ENCODE data around the gene STH. TPM values are rescaled to one million over a fixed set of nuclear protein-coding genes. Genes with fewer than 3 reads are reported as not detected.

Gene STH
- total RNA-seq, 2 experiments from 2014 or later, result not detected

DNA sequence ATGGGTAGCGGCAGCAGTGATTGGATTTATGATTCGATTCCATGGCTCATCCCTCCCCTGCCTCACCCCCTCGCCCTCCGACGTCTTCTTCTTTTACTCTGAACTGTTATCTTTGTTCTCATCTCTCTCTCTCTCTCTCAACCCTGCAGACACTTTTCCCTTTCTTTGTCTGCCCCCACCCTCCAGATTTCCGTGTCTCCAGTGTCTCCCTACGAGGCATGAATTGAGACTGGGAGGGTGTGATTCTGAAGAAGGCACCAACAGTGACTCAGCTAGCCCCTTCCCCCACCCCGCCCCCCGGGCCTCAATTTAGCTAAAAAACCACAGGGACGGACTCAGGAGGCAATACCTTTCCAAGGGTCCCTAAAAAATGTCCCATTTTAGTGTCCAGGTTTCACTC lies 47.6 kb upstream of the STH start:
- Histone ChIP-seq H3K4me3 (ENCODE audit: low read length) (no peak overlapping the region), H3K4me1 (ENCODE audit: insufficient read depth, low read length) (peaks cover 6% of the 10 kb centered on the region), H3K27me3 (ENCODE audit: control insufficient read depth in 1 of 2, insufficient read depth in 2 of 2, low read length in 2 of 2) (peaks cover 10 to 21% of the 10 kb centered on the region in 2 experiments), H3K9me3 (ENCODE audit: control insufficient read depth in 1 of 2, insufficient read depth in 1 of 2, low read length in 2 of 2) (no peaks in the 10 kb centered on the region), H3K27ac (ENCODE audit: low read depth in 1 of 2, low read length in 2 of 2) (no peak overlapping the region), H3K36me3 (ENCODE audit: insufficient read depth, low read length) (no peaks in the 10 kb centered on the region)
- no peak for DNase-seq
- no peaks in the 10 kb centered on the region for H3K9me3 Mint-ChIP-seq
- POLR2A ChIA-PET, result no interaction called here
- no peak overlapping the region for H3K4me3 Mint-ChIP-seq
- CTCF ChIA-PET, result no interaction called here
- ATAC-seq (ENCODE audit: poor library complexity), result no peak
- TF ChIP-seq, protein P1, sequence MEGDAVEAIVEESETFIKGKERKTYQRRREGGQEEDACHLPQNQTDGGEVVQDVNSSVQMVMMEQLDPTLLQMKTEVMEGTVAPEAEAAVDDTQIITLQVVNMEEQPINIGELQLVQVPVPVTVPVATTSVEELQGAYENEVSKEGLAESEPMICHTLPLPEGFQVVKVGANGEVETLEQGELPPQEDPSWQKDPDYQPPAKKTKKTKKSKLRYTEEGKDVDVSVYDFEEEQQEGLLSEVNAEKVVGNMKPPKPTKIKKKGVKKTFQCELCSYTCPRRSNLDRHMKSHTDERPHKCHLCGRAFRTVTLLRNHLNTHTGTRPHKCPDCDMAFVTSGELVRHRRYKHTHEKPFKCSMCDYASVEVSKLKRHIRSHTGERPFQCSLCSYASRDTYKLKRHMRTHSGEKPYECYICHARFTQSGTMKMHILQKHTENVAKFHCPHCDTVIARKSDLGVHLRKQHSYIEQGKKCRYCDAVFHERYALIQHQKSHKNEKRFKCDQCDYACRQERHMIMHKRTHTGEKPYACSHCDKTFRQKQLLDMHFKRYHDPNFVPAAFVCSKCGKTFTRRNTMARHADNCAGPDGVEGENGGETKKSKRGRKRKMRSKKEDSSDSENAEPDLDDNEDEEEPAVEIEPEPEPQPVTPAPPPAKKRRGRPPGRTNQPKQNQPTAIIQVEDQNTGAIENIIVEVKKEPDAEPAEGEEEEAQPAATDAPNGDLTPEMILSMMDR (IDR thresholded peaks at IDR 0.05), result no peak
- H3K36me3 Mint-ChIP-seq (ENCODE audit: low read depth), result no peaks in the 10 kb centered on the region
- intact Hi-C loops (cut with DNase I, micrococcal nuclease), result no loop called here
- H3K4me1 Mint-ChIP-seq (ENCODE audit: low read depth), result no peaks in the 10 kb centered on the region
- no peak overlapping the region for H3K27ac Mint-ChIP-seq
- H3K27me3 Mint-ChIP-seq, result peaks cover 39% of the 10 kb centered on the region

DNA sequence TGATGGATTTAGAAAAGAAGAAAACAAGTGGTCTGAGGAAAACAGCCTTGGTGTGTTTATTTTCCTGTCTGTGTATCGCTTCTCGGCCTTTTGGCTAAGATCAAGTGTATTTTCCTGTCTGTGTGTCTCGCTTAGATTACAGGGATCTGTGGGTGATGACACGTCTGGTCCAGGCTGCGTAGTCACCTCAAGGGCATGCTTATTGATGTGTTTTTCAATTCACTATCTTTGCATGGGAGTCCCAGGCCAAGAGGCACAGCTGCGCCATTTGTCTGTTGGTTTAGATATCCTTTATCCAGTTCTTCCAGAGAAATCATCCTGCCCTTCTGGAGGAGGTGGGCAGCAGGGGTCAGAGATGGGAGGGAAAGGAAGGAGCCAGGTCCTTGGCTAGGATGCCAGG lies 47.1 kb upstream of the STH start:
- no peaks in the 10 kb centered on the region for H3K36me3 Mint-ChIP-seq (ENCODE audit: low read depth)
- H3K27me3 Mint-ChIP-seq, result peaks cover 39% of the 10 kb centered on the region
- POLR2A ChIA-PET, result no interaction called here
- peaks cover 6% of the 10 kb centered on the region for H3K4me1 ChIP-seq (ENCODE audit: insufficient read depth, low read length)
- no peaks in the 10 kb centered on the region for H3K9me3 ChIP-seq (ENCODE audit: control insufficient read depth in 1 of 2, insufficient read depth in 1 of 2, low read length in 2 of 2)
- no peak overlapping the region for H3K4me3 Mint-ChIP-seq
- H3K27ac ChIP-seq (ENCODE audit: low read depth in 1 of 2, low read length in 2 of 2), result no peak overlapping the region
- no peaks in the 10 kb centered on the region for H3K9me3 Mint-ChIP-seq
- TF ChIP-seq, protein P1 (IDR thresholded peaks at IDR 0.05), result no peak
- CTCF ChIA-PET, result no interaction called here
- peaks cover 10 to 21% of the 10 kb centered on the region in 2 experiments for H3K27me3 ChIP-seq (ENCODE audit: control insufficient read depth in 1 of 2, insufficient read depth in 2 of 2, low read length in 2 of 2)
- no peaks in the 10 kb centered on the region for H3K36me3 ChIP-seq (ENCODE audit: insufficient read depth, low read length)
- H3K4me1 Mint-ChIP-seq (ENCODE audit: low read depth), result no peaks in the 10 kb centered on the region
- DNase-seq (no peak), ATAC-seq (ENCODE audit: poor library complexity) (no peak)
- H3K27ac Mint-ChIP-seq, result no peak overlapping the region
- no peak overlapping the region for H3K4me3 ChIP-seq (ENCODE audit: low read length)
- intact Hi-C loops (cut with DNase I, micrococcal nuclease), result no loop called here

DNA sequence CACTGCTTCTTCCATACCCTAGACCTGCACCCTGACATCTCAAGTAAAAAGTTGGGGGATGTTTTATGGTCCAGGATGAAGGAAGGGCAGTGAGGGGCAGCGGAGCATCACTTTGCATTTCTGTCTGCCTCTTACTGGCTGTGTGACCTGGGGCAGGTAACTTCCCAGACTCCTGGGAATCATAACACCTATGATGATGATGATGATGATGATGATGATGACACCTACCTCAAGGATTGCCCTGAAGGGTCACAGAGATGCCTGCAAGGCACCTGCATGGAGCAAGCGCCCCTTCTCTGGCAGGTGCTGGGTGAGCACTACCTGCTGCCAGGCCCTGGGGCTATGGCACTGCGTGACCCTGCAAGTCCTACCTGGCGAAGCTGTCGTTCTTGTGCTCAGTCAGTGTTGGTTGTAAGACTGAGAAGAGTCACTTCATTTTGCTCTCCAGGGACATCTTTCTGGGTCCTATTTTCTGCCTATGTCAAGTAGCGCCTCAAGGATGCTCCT lies 46.2 kb upstream of the STH start:
- ChIA-PET POLR2A (no interaction called here), CTCF (no interaction called here)
- no peak for DNase-seq
- peaks cover 6% of the 10 kb centered on the region for H3K4me1 ChIP-seq (ENCODE audit: insufficient read depth, low read length)
- peaks cover 10 to 21% of the 10 kb centered on the region in 2 experiments for H3K27me3 ChIP-seq (ENCODE audit: control insufficient read depth in 1 of 2, insufficient read depth in 2 of 2, low read length in 2 of 2)
- H3K4me3 ChIP-seq (ENCODE audit: low read length), result no peak overlapping the region
- Mint-ChIP-seq H3K27ac (no peak overlapping the region), H3K36me3 (ENCODE audit: low read depth) (no peaks in the 10 kb centered on the region), H3K9me3 (no peaks in the 10 kb centered on the region), H3K27me3 (peaks cover 39% of the 10 kb centered on the region), H3K4me1 (ENCODE audit: low read depth) (no peaks in the 10 kb centered on the region), H3K4me3 (no peak overlapping the region)
- no peak for ATAC-seq (ENCODE audit: poor library complexity)
- H3K36me3 ChIP-seq (ENCODE audit: insufficient read depth, low read length), result no peaks in the 10 kb centered on the region
- TF ChIP-seq, protein P1 (IDR thresholded peaks at IDR 0.05), result no peak
- H3K9me3 ChIP-seq (ENCODE audit: control insufficient read depth in 1 of 2, insufficient read depth in 1 of 2, low read length in 2 of 2), result no peaks in the 10 kb centered on the region
- intact Hi-C loops (cut with DNase I, micrococcal nuclease), result no loop called here
- no peak overlapping the region for H3K27ac ChIP-seq (ENCODE audit: low read depth in 1 of 2, low read length in 2 of 2)
